Astrocyte of the hippocampus (primary cell): Measurements from ENCODE around the gene MYCBPAP.

Source experiments
- DNase-seq: peaks from one replicate; pipeline ENCODE4 v3.0.0; 2011; ENCODE audit warnings: low read depth, low spot score

Gene MYCBPAP

GRCh38 chr17:50537721-50538548 lies 29.7 kb downstream of the MYCBPAP start:
- no peak for DNase-seq

GRCh38 chr17:50538549-50539410 lies 30.5 kb downstream of the MYCBPAP start:
- DNase-seq = no peak

- no peak for DNase-seq
These were observed 31.7 kb downstream of the MYCBPAP start for GRCh38 chr17:50539762-50540559.

GRCh38 chr17:50540560-50541401 lies 32.5 kb downstream of the MYCBPAP start:
- no peak for DNase-seq

- no peak for DNase-seq
These were observed 33.1 kb downstream of the MYCBPAP start for GRCh38 chr17:50541402-50541715.

- DNase-seq = peak; percentile 95
These were observed 33.8 kb downstream of the MYCBPAP start for GRCh38 chr17:50541716-50542688.

GRCh38 chr17:50542795-50543774 lies 34.8 kb downstream of the MYCBPAP start:
- DNase-seq = no peak

- no peak for DNase-seq
These were observed 36.3 kb downstream of the MYCBPAP start for GRCh38 chr17:50544516-50544915.

GRCh38 chr17:50545311-50545710 lies 37.1 kb downstream of the MYCBPAP start:
- no peak for DNase-seq

- DNase-seq = no peak
These were observed 38.4 kb downstream of the MYCBPAP start for GRCh38 chr17:50546701-50547034.

GRCh38 chr17:50547035-50547735 lies 38.9 kb downstream of the MYCBPAP start, which contains the start of gene SPATA20:
Gene SPATA20 (plus strand): TSS chr17:50547174. CDS start chr17:50547209, 35 bp downstream.
- peak; percentile 97 for DNase-seq

- no peak for DNase-seq
These were observed 39.5 kb downstream of the MYCBPAP start for GRCh38 chr17:50547736-50548083.

- DNase-seq = no peak
These were observed 40.6 kb downstream of the MYCBPAP start for GRCh38 chr17:50548831-50549230.

GRCh38 chr17:50549256-50549941 lies 41.2 kb downstream of the MYCBPAP start:
- DNase-seq = no peak

- no peak for DNase-seq
These were observed 41.7 kb downstream of the MYCBPAP start for GRCh38 chr17:50549969-50550368.

GRCh38 chr17:50550661-50551432 lies 42.6 kb downstream of the MYCBPAP start:
- DNase-seq = peak; percentile 94

GRCh38 chr17:50551433-50551815 lies 43.2 kb downstream of the MYCBPAP start:
- no peak for DNase-seq
